Activated CD4-positive, alpha-beta T cell treated with anti-CD3 and anti-CD28 coated beads, Interleukin-10, Interleukin-2, amounts not matched to agents 100 ng/mL and 50 ng/mL, durations not matched to agents 16 hours and 8 hours (primary cell): Measurements from ENCODE around the gene PTPRD.

Experiments
- DNase-seq: peaks from one replicate; pipeline ENCODE4 v3.0.0-alpha.2; 2020

PTPRD gene

DNA sequence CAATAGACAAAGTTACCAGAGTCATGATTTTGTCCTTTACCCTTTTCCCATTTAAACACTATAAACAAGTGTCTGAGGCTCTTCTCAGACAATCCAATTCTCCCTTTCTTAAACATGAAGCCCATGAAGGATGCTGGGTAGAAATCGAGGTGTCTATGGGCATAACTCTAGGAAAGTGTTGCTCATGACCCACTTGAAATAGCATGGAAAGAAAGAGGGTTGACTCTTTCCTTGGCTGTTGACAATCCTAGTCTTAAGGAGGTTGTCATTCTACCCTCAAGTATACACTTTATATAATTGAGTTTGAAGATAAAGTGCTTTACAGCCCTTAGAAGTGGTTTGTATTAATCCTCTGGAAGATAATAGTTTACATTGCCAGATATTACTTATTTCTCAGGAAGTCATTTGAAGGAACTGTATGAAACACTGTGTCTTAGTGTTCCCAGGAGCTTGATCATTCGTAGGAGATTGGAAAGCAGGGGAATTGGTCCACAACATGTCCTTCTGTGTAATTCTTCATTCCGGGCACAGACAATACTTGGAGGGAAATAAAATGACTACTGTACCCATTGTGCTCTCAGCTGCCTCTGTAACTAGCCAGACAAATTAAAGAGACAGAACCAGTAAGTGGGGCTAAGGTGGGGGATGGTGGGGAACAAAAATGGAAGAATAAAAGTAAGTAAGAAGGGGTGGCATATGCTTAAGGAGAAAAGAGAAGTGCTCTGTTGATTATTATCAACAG, 1734.9 kb downstream of the PTPRD start:
- DNase-seq: no peak

GRCh38 chr9:8876303-8876702, 1736.5 kb downstream of the PTPRD start:
- no peak for DNase-seq

DNA sequence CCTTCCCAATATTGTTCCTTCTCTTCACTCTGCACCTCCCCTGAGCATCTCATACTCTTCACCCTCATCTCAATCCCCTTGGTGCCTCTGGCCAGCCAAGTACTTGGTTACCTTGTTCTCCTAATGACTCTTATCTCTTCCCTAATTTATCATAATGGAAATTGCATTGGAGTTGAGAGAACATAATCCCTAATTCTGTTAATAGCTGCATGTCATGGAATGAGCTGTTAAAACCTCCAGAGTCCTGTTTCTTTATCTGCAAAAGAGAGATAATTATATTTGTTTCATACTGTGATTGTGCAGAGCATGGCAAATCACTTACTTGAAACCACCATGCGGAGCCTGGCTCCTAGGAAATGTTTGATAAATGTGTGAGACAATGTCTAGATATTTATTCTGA, 1738.3 kb downstream of the PTPRD start:
- DNase-seq: no peak

DNA sequence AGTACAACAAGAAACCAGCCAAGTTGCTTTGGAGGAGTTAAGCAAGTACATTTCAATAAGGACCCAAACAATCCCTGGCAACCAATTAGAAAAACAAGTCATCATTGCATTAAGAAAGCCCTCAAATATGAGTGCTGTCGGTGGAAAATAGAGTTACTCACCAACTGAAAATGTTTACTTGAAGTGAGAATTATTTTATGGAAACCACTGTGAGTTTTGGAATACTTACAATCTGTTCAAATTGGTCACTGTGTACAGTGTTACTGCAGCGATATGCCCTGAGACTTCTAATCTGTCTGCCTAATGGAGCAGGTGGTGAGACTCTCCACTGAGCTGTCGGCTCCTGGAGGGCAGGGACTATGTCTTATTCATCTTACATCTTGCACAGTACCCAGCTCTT, 1740.0 kb downstream of the PTPRD start:
- DNase-seq: no peak

- no peak for DNase-seq
Measured at GRCh38 chr9:8871796-8872445, 1740.9 kb downstream of the PTPRD start.

DNA sequence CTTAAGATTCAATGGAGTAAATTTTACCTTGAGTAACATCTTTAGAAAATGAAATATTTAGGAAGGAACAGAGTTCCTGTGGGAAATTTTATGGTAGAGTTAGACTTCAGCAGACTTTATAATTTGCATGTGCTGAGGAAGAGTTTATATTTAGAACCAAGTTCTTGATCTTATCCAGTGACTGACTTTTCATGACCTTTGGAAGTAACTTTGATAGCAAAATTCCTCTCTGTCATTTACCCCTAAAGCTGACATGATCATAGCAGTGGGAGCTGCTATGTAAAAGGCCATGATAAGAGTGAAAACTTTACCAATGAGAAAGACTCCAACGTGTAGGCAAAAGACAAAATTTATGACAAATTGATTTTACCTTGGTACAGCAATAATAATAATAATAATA, 1741.4 kb downstream of the PTPRD start:
- DNase-seq: no peak

- no peak for DNase-seq
Measured at GRCh38 chr9:8869812-8870211, 1743.0 kb downstream of the PTPRD start.

GRCh38 chr9:8868632-8869031, 1744.2 kb downstream of the PTPRD start:
- DNase-seq: no peak

DNA sequence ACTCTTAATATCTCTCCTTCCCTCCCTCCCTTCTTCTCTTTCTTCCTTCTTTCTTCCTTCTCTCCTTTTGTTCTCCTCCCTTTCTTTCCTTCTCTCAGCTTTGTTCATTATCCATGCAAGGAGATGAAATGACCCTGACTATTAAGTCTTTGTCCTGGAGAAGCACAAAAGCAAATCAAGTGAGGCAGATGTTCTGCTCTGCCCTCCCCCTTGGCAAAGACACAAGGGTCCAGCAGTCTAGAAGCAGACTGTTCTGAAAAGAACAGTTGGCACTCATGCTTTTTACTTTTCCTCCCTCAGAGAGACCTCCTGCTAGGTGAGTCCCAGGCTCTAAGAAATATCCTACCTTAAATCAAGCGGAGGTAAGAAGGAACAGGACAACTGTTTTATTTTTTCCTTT, 1745.7 kb downstream of the PTPRD start:
- DNase-seq: no peak

DNA sequence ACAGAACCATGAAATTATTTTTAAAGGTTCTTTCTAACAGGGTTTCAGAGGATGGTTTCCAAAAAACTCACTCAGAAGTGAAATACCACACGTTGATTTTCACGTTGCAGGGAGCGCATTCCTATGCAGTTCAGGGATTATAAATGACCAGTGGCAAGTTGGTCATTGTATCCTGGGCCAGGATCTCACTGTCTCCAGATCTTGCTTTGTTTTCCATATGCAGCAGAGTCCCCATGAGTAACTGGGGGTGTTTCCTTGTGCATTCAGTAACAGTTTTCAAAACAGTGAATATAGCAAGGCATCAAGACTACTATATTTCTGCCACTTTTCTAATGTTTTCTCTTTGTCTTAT, 1748.3 kb downstream of the PTPRD start:
- DNase-seq: no peak

DNA sequence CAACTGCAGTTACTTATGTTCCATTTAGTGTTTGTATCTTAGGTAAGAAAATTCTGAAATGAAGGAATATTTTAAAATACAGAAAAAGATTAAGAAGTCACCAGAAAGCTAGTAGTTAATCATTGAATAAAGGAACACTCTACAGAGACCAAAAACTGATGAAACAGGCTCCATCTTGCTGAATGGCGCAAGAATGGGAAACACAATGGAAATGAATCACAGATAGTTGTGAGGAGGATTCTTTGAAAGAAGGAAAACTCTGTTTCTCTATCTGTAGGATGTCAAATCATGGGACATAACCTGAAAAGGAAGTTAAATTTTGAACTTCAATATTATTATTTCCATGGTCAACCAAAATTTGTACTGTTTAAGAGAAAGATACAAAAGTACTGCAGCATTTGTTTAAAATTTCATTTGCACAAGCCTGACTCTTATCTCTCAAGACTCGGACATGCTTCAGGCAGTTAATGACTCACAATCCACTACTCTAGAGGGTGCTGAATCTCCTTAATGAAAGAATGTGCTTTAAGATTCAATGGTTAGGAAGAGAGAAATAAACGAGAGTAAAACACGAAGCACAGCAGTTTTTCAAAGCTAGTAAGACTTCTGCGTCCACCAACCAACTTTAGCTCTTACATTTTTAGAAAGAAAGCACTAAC, 1748.8 kb downstream of the PTPRD start:
- no peak for DNase-seq

- no peak for DNase-seq
Measured at GRCh38 chr9:8863069-8863468, 1749.7 kb downstream of the PTPRD start.

DNA sequence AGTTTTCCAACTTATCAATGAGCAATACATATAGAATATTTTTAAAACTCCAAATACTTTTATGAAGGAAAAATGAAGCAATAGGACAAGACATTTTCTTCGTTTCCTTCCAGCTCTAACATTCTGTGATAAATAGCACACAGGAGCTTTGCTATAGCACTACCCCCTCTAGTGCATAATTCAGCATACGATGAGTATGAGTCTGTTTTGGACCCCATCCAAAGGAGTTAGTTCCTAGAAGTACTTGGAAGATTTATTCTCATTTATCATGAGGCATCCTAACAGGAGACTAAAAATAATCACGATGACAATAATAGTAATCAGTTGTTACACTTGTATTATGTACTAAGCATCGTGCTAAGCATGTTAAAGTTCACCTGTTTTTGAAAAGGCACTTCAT, 1751.9 kb downstream of the PTPRD start:
- no peak for DNase-seq

DNA sequence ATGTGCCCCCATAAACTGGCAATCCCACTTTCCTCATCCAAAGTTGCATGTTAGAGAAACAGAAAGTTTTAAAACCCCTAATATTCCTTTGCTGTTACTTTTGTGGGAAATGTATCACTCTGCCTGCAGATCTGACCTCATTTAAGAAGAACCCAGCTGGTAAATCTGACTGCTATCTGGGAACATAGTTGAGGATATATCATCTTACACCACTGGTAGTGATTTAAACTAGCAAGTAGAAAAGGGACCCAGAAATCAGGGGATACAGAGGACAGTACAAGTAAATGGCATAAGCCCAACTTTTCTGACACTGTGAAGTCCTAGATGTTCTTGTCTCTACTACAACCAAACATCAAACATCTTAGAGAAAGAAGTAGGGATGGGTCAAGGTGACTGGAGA, 1752.7 kb downstream of the PTPRD start:
- DNase-seq: no peak

DNA sequence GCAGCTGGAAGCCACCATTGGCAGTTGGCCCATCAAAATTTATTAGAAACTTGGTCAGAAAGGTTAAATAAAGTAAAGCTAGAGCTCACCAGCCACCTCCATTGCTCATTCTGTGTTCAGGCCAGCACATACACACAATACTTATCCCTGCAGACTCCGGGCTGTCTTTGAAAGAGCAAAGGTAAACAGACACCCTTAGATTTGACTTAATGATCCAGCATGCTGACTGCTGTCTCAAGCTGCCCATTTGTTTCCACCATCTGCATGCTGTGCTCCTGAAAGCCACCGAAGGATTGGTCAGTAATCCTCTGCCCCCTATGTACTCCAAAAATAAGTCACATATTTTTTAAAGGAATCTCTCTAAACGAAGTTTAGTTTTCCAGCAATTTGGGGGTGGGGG, 1753.4 kb downstream of the PTPRD start:
- DNase-seq: no peak

DNA sequence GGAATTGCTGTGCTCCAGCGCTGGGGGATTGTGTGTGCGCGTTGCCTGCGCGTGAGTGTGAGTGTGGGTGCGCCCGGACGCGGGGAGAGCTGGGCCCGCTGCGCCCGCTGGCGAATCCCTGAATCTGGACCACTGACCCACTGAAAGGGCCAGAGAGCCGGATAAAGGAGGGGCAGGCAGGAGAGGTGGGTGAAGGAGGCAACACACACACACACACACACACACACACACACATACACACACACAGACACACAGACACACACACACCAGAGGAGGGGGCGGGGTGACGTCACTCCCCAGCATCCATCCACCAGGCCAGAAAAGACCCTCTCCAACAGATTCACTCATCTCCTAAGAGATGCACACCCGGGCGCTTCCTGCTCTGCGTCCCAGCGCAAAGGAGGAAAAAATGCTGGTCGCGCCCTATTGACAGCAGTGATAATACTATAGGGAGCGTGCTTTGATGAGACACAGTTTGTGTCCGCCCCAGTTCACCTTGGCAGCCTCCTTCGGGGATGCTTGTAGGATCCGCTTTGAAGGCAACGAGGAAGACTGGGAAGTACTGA, 1754.1 kb downstream of the PTPRD start:
- DNase-seq: no peak

- peak; percentile 34 for DNase-seq
Measured at GRCh38 chr9:8857926-8858595, 1754.7 kb downstream of the PTPRD start.

- DNase-seq: no peak
Measured at GRCh38 chr9:8857068-8857925, 1755.5 kb downstream of the PTPRD start.

DNA sequence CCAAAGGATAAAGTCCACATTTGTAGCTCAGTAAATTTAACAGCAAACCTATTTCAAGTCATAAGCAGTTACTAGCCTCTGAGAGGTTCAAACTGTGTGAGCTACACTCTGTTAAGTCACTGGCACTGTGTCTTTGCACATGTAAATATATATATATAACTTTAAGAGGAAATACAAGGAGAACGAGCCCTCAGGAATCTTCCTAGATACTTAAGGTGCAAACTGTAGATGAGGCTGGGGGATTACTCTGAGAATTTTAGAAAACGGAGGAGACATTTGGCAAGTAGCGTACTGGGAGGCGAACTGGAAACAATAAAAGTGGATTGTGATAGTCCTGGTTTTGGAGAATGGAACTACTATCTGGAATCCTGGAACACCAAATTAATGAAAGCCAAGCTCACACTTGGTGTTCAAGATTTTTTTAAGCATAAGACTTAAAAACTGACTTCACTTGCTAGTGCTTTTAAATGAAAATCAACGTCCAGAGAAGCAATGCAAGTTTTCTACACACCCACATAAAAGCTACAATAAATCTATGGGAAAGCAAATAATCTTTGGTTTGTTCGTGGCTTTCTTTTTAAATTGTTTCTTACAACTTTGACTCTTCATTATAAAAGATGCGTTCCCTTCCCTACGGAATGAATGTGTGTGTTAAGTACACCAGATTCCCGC, 1756.3 kb downstream of the PTPRD start:
- no peak for DNase-seq

GRCh38 chr9:8855046-8855445, 1757.8 kb downstream of the PTPRD start:
- no peak for DNase-seq

DNA sequence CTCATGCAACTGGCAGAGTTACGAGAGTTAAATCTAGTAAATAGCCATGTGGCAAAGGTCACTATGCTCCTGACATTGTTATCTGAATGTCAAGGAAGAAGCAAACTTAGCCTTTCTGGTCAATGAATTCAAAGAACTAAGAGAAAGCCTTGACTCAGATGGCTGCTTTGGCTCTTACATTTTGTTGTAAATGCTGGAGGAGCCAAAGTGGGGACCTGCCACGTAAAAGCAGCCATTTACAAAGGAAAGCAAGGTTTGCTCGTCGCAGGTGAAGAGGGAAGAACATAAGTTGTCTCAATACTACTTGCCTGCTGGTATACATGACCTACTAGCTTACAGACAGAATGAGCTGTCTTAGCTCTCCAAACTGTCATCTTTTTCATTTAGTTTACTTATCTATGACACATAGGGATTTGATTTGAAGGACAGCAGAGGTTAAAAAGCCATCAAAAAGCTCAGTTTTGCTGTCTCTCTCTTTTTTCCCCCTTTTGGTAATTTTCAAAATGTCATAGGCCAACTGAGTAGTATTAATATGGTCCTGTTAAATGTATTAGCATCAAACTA, 1760.4 kb downstream of the PTPRD start:
- no peak for DNase-seq

DNA sequence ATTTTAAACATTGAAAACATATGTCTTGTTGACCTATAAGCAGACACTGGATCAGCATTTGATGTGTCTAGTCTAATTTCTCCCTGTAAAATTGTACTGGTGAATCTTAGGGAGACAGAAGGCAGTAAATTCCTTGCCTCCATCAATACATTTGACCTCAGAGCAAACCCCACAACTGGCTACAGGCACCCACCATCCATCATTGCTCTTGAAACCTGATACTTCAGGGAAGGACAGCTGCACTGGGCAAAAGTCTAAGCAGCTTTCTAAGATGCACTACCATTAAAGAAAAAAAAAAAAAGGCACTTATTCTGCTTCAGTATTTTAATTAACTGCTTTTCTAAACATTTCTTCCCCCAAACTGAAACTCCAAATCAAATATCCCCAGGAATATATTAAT, 1761.9 kb downstream of the PTPRD start:
- DNase-seq: no peak
